Measurements from ENCODE around the gene RNF217.

The RNF217 gene

DNA sequence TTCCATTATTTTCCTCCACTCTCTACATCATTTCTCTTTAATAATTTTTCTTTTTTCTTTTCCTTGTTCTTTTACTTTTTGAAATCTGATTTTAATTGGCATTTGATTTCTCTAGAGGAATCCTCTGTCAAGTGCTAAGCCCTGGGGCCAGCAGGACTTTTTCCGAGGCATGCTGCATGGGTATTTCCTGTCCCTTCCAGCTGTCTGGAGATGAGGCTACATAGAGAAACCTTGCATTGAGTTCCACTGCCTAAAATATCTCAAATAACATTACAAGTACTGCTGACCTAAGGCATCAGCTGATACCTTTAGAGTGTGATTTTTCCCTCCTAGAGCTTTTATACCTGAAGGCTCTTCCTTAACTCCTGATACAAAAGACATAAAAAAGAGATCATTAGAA is 6.2 kb downstream of the RNF217 start:
- in situ Hi-C loops (cut with MboI; ENCODE audit: low sequenced_read_pairs, unreplicated experiment) = no loop called here
- no peak for TF ChIP-seq CTCF (IDR thresholded peaks at IDR 0.05; ENCODE audit: borderline replicate concordance, control extremely low read depth, extremely low read depth, insufficient read depth, missing control alignments)
- DNase-seq (ENCODE audit: low spot score) = no peak

DNA sequence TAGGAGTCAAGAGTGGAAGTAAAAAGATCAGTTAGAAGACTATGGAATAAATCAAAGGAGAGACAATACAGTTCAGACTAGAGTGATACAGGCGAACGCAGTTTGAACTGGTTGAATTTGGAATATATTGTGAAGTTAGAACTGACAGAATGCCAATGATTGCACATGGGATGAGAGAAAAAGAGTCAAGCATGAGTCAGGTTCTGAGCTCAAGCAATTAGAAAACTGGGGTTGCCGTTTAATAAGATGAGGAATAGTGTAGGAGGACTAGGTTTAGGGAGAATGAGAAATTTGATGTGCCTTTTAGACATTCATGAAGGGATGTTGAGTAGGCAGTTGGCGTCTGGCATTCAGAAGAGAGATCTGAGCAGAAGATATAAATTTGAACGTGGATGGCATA is 8.0 kb downstream of the RNF217 start:
- no peak for TF ChIP-seq CTCF (IDR thresholded peaks at IDR 0.05; ENCODE audit: borderline replicate concordance, control extremely low read depth, extremely low read depth, insufficient read depth, missing control alignments)
- in situ Hi-C loops (cut with MboI; ENCODE audit: low sequenced_read_pairs, unreplicated experiment) = no loop called here
- DNase-seq (ENCODE audit: low spot score) = no peak

DNA sequence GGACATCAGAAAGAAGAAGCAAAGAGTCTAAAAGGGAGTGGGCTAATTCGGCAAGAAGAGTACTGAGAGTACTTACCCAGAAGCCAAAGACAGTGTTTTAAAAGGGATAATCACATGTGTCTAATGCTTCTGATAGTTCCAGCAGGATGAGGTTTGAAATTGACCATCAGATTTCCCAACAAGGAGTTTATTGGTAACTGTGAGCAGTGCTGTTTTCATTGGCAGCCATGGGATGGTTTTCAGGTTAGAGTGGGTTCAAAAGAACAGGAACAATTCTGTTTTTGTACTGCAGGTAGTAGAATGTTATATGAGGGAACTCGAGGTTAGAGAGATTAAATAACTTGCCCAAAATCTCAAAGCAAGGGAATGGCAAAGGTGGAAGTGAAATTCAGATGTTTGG is 8.5 kb downstream of the RNF217 start:
- in situ Hi-C loops (cut with MboI; ENCODE audit: low sequenced_read_pairs, unreplicated experiment) = no loop called here
- no peak for DNase-seq (ENCODE audit: low spot score)
- no peak for TF ChIP-seq CTCF (IDR thresholded peaks at IDR 0.05; ENCODE audit: borderline replicate concordance, control extremely low read depth, extremely low read depth, insufficient read depth, missing control alignments)

DNA sequence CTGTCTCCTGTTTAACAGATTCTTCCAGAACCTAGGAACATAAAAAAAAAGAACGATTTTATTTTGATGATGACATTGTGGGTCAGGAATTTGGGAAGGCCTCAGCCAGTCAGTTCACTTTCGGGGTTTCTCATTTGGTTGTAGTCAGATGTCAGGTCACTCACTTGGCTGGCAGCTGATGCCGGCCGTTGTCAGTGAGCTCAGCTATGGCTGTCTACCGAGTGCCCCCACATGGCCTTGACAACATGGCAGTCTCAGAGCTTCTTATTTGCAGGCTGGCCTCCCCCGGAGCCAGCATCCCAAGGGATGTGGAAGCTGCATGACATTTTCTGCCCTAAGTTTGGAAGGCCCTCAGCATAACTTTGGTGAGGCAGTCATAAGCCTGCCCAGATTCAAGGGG is 11.5 kb downstream of the RNF217 start:
- no peak for TF ChIP-seq CTCF (IDR thresholded peaks at IDR 0.05; ENCODE audit: borderline replicate concordance, control extremely low read depth, extremely low read depth, insufficient read depth, missing control alignments)
- in situ Hi-C loops (cut with MboI; ENCODE audit: low sequenced_read_pairs, unreplicated experiment) = no loop called here
- no peak for DNase-seq (ENCODE audit: low spot score)

GRCh38 chr6:124974771-124975377 is 12.6 kb downstream of the RNF217 start:
- no peak for TF ChIP-seq CTCF (IDR thresholded peaks at IDR 0.05; ENCODE audit: borderline replicate concordance, control extremely low read depth, extremely low read depth, insufficient read depth, missing control alignments)
- no peak for DNase-seq (ENCODE audit: low spot score)
- in situ Hi-C loops (cut with MboI; ENCODE audit: low sequenced_read_pairs, unreplicated experiment) = no loop called here

- no peak for TF ChIP-seq CTCF (IDR thresholded peaks at IDR 0.05; ENCODE audit: borderline replicate concordance, control extremely low read depth, extremely low read depth, insufficient read depth, missing control alignments)
- DNase-seq (ENCODE audit: low spot score) = no peak
- in situ Hi-C loops (cut with MboI; ENCODE audit: low sequenced_read_pairs, unreplicated experiment) = no loop called here
Measured at GRCh38 chr6:124977067-124977908, 15.1 kb downstream of the RNF217 start.
